GM19468 (cell line): ENCODE results near the gene GGACT.

Experiments used
- ATAC-seq: cut with Tn5 transposase; IDR thresholded peaks from one replicate; pipeline ENCODE4 v1.9.1; 2021; ENCODE audit warnings: mild to moderate bottlenecking, moderate library complexity, moderate number of reproducible peaks; ENCODE audit not compliant: unreplicated experiment; ENCODE audit errors: extremely low read depth

GGACT gene

DNA sequence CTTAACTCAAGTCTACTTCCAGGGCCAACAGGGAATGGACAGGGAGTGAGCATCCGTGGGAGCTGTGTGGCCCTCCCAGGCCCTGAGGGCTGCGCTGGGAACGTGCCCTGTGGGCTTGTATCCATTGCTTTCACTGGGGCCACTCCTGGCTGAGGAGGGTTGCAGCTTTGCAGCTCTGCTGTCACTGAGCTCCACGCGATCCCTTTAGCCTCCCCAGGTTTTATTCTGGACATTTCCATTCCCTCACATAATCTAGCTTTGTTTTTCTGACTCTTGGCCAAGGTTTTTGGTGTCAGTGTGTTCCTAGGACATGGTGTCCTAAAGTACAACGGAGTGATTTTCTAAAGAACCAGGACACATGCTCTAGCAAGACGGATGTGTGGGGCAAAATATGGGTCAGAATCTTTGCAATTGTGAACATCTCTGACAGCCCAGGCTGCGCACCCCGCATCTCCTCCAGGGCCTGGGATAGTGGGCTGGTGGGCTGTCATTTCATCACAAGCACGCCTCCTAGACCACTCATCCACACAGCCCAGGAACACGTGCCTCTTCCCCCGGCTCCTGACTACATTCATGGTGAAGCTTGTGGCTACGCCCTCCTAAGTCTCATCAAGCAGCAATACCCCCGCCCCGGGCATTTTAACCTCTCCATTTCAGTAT is 28.0 kb downstream of the GGACT start:
- no peak for ATAC-seq

DNA sequence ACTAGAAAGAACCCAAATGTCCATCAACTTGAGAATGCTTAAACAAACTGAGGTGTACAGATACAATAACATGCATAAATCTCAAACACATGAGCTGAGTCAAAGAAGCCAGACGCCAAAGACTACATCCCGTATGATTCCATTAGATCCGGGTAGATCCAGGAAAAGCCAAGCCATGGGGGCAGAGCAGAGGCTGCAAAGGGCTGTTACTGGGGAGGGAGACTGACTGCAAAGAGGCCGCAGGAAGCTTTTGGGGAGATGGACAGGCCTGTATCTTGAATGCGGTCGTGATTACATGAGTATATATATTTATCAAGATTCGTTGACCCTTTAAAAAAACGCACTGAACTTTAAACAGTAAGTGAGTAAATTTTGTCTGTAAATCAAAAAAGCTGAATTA is 28.7 kb downstream of the GGACT start:
- ATAC-seq: no peak

DNA sequence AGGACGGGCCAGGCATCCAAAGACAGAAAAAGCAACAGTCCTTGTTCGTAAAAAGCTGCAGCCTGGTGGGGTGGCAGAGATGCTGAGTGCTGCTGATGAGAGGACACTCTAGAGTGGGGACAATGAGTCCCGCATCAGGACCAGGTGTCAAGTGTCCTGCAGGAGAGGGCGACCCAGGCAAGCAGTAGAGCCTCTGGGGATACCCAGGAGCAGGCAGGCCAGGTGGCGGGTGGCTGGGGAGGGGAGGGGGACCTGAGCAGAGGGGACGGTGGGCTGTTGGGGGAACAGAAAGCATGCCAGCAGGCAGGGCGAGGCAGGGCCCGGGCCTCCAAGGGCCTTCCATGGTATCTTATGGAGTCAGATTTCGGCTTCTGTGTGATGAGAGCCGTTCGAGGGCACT is 35.8 kb downstream of the GGACT start:
- ATAC-seq: no peak

DNA sequence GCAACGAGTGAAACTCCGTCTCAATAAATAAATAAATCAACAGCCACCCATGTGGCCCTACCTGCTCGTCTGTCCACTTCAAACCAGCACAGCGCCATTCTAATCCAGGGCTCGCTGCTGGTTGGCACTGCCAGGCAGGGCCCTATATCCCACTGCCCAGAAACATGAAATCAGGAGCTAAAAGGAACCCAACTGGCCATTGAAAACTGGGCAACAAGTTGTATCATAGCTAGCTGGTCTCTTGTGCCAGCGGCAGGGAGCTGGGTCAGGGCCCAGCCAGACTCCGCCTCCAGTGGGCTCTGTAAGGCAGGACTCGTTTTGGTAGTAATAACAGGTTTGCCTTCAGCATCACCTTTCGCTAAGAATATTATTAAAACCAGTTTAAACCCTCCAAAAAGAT is 39.3 kb downstream of the GGACT start:
- no peak for ATAC-seq

DNA sequence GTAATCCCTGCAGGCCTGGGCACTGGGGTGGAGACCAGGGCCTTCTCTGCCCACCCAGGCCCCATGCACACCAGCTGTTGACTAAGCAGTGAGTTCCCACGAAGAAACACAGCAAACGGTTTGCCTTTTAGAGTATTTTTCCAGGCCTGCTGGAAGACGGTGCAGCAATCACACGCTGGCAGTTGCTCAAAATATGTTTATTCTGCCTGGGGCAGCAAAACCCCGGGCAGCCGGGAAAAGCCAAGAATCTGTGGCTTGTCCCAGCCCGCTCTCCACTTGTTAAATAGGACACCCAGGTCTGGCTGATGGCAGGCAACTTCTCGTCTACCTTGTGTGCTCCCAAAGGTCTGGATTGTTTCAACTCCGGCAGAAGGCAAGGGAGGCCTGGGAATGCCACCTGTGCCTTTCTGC is 40.8 kb downstream of the GGACT start:
- ATAC-seq: no peak

DNA sequence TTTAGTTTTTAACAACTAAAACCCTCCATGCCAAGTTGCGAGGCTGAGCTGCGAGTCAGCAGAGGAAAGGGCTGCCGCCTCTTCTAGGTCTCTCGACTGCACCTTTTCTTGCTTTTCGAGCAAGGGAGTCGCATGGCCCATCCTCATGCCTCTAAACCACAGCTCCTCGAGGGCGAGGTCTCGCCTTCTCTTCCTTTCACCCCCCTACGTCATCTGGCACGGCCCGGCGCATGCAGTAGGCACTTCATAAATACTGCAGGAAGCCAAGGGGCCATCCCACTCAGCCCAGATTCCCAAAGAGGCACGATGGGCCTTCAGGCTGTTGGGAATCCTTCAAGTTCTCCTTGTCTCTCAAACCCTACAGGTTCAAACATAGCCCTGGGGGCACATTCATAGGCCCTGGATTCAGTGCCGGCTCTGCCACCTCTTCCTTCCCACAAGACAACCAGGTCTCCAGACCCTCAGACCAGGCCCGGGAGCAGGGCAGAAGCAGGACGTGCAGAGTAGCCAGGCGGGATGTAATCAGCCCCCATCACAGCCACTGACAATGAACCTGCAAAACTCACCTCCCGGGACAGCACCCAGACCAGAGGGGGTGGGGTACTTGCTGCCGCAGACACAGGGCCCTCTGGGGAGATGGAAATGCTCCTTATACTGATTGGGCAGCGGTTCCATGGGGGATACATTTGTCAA is 41.7 kb downstream of the GGACT start:
- ATAC-seq: no peak

DNA sequence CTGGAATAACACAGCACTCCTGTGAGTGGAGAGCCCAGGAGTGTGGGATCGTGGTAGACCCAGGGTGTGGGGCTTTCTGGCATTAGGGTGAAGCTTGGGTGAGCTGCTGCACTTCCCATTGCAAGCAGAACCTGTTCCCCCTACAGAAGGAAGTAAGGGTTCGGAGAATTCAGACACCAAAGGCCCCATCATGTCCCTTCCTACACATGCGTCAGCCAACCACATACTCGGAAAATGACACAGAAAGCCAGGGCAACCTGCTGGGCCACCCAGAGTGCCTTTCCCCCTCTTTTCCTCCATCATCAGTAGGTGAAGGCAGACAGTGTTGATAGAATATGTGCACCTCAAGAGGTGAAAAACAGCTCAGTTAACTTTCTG is 42.9 kb downstream of the GGACT start:
- ATAC-seq: no peak

DNA sequence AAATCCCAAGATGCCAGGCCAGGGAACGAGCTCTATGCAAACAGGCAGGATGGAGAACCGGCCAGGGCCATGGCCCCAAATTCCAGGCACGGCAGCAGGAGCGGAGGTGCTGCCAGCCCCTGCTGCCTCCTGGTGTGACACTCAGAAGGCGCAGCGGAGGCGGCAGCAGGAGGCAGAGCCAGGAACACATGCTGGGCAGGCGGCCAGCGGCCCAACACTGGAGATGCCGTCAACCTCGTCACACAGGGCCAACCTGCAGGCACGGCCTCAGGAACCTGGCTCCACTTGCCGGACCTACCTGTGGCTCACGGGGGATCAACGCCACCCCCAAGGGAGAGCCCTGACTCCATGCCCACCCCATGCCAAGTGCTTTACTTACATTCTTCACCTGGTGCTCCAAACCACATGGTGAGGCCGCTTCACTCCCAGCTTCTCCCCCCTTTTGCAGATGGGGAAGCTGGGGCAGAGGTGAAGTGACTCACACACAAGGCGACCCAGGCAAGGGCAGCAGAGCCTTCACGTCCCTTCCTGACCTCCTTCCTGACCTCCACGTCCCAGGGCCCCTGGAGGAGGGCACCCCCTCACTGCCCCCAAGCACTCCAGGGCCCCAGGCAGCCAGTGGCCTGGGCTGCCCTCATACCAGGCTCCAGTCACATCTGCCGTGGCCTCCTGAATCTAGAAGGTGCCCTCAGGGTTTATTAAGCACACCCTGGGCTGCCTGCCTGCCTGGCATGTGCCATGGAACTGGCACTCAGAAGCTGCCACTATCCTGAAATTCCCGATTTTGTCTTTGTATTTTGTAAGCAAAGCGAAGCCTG is 43.5 kb downstream of the GGACT start:
- no peak for ATAC-seq

DNA sequence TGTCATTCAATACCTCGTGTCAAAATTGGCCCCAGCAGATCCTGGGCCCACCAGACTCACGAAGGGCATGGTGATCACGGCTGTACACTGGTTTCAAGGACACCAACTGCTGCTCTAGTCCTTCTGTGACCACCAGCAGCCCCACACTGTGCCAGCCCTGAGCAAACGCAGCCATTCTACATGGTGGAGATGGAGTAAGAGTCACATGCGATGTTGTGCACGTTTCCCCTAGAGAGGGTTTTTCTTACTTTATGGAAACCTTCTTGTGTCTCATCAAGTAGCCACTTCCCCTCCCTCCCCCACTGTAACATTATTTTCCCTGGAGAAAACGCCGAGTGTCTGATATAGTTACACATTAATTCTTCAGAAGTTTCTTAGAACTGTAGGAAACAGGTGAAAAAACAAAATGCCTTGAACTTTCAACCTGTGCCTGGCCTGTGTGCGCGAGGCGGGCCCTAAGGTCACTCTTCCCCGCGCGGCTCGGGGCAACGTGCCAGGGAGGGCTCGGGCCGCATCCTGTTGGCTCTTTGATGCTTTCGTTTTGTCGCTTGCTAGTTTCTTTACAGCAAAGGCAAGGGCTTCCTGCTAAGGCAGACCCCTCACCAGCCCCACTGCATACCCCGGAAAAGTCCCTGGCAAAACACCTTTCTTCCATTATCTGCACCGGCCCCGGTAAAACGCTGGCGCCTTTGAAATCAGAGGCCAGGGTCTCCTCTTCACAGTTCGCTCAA is 44.6 kb downstream of the GGACT start:
- ATAC-seq: no peak

DNA sequence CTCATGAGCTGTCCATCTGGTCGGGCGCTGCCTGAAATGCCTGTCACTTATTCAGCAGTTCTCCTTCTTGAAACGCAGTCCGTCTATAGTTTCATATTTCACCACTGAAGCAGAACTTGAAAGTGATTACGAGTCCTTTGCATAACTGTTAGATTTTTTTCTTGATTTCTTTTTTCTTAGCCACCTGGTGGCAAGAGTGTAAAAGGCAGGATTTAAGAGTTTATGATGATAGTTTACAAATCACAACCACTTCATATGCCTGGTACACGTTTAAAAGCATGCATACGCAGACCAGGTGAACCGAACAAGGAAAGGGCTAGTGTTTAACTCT is 45.8 kb downstream of the GGACT start:
- ATAC-seq: peak; percentile 95

DNA sequence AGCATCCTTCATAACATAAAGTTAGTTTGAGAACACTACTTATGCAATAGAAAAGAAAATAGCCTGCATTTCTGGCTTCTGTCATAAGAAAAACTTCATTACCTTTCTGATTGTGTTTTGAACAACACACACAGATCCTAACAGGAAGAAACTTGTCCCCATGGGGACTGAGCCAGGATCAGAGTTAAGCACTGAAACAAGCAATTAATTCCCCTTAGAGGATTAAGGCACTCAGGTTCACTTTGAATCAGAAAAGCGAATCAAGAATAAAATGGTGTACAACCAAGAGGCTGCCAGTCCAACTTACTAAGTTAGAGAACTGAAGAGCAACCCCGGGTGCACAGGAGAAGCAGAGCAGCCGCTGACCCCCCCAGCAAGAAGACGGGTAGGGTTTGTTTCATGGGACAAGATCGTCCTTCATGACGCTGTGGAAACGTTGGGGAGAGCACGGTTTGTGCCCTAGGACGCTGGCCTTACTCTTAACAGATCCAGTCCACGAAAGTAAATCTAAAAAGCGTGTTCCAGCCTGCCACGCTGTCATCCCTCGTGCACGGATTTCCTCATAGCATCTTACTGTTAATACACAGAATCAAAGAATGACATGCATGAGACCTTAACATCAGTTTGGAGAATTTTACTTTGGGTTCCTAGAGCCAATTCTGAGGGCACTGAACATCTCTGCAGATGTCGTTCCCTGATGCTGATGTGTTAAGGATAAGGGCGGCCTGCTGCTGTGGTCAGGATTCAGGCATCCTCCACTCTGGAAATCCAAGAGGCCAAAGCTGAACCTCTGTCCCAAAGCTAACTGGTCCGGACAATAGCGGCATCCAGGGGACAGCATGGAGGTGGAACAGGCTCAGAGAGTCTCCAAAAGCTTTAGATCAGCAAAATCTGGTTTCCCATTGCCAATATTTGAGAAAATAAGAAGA is 46.4 kb downstream of the GGACT start:
- ATAC-seq: no peak

DNA sequence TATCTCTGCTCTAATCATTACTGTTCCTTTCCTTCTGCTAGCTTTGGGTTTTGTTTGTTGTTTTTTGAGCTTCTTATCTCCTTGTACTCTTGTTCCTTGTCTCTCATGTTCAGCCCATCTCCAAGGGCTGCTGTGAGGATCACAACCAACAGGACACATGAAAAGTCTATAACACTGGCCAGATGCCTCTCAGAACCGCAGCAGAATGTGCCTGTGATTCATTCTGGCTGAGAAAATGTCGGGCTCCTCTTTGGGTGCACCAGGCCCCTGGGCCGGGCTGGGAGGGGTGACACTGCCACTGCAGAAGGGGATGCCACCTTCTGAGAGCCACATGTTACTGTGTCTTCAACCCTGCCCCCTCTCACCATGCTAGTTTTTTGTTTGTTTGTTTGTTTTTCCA is 48.0 kb downstream of the GGACT start:
- no peak for ATAC-seq

DNA sequence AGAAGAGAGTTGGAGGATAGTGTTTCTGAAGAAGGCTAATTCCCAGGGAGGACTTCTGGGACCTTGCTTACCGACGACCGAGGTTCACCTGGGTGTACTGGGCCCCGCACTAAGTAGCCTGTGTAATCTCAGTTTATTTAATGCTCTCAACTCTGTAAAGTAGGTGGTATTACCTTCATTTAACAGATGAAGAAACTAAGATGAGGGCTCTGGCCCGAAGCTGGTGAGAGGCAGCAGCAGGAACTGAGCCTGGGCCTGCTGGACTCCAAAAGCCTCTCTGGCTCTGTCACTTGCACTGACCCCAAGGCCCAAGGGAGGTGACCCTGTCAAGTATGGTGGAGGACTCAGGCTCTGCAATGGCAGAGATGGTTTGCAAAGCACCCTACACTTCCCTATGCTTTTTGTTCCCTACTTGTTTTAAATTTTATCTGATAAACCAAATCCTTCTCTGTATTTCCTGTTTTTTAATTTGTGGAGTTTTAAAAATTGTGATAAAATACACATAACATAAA is 50.6 kb downstream of the GGACT start:
- no peak for ATAC-seq

DNA sequence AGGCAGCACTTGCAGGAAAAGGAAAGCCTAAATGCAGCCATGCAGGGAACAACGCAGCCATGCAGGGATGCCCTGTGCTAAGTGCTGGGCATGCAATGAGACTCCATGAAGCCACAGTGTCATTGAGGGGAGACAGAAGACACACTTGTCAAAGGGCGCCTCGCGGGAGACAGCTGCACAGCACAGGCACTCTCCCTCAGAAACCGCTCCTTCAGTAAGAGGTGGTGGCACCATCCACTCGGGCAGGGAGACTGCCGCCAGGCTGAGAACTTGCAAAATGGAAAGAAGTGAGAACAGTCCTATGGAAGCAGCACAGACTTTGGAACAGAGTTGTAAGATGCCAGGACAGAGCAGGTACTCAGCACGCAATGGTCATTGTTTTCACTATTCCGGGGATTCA is 51.1 kb downstream of the GGACT start:
- no peak for ATAC-seq

DNA sequence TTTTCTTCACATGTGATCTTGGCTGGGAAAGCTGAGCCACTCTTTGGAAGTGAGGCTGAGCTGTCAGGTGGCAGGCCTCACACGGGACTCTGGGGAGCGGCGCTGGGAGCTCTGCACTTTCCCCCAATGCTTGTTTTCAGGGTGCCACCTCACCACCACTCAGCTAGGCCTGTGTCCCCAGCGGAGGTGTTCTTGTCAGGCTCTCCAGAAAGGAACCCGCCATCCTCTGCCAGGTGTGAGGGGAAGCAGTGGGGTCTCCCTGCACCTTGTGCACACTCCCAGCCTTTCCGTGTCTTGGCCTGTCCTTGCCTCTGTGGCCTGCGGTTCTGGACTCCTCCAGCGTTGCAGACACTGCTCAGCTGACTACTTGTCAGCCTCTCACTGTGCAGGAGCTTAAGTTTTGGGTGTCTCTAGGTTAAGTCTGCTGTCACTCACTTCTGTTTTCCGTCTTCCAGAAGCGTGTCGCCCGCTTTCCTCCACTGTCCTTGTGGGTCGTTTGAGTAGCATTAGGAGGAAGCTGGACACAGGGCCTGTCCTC is 51.9 kb downstream of the GGACT start:
- no peak for ATAC-seq

DNA sequence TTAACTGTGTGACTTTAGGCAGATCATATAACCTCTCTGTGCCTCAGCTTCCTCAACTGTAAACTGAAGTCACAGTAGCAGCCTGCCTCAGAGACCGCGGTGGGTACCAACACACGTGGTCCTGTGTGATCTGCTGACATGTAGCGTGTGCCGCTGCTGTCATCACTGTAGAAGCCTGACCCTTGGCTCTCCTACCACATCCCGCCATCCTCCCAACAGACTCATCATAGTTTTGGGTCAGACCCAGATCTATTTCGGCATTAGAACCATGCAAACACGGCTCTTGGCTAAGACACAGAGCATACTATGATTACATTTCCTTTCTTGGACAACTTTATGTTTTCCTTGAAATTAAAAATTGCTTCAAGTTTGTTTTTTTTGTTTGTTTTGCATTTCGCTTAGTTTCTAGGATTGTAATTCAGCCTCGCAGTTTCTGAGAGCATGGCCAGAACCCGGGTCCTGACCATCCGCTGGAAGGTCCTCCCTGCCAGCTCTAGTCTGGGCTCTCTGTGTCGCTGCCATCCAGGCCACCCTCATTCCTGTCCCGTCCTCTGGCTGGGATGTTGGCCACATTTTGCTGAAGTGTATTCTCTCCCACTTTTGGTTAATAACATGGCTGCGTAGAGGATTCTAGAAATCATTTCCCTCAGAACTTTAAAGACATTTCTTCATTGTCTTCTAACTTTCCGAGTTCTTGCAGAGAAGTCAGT is 53.0 kb downstream of the GGACT start:
- ATAC-seq: no peak

DNA sequence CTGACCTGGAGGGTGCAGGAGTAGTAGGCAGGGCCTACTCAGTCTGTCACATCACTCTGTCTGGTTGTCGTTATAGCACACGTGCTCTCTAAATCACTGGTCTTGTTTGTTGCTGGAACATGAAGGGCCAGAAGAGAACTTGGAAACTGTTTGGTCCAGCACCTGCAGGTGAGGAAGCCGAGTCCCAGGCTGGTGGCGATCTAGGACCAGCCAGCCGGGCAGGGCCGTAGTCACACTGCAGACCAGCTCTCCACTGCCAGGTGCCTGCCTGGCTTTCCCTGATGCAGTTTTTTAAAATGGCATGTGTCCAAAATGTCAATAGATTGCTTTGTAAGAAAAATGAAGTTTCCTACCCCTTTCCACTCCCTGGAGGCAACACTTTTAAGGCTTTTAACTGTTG is 53.7 kb downstream of the GGACT start:
- no peak for ATAC-seq

DNA sequence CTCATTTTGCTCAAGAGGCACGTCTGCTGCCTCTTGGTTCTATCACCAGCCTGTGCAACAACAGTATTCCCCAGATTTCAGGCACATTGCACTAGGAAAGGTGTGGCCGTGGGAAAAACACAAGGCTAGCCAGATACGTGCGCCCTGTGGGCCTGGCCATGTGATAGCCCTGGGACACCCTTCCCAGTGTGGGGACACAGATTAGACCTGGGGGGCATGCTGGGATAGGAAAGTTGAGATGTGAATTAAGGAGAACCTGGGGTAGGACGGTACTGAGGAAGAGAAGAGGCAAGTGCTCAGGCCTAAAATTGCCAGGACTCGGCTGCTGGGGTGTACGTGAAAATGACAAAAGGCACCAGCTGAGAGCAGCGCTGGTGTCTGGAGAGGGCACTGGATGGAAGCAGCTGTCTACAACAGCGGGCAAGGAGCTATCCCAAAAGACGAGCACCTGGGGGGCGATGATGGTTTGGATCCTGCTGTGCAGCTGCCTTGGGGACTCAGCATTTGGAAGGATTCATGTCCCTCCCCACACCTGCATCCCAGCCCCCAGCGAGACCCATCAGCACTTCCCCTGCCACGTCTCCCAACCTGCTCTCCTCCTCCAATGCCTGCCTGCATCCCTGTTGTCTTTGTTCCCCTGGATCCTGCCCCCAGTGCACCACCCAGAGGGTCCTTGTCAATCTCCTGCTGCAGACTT is 54.3 kb downstream of the GGACT start:
- ATAC-seq: no peak
